ENCODE results near the gene NLRP7.
"Not testable (repeated sequence)": the region's sequence is repeated elsewhere in the genome, so short reads cannot be mapped to it uniquely, and the experiment has no call there.

Gene NLRP7

DNA sequence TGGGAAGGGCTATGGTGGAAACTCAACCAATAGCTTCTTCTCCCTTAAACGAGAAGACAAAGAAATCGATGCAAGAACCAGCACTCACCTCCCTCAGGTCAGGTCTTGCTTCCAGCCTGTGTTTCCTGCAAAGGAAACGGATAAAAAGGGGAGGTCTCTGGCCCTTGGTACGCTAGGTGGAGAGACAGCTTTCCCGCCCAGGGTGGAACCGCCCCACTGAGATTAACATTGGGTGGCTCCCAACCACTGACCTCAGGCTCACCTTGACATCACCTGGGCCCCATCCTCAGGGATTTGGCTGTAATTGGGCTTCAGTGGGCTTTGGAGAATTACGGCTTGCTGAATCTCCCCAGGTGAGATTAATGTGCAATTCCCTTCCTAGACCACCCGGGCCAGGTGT, at the start of gene NLRP7:
NLRP7 (minus strand) TSS at position 150 of the 400 bp plus-strand sequence.
- no peak for DNase-seq (ENCODE audit: low read depth in 3 of 3)

GRCh38 chr19:54995561-54995960, 48.2 kb upstream of the NLRP7 start:
- no peak for DNase-seq (ENCODE audit: low read depth in 3 of 3)

- DNase-seq (ENCODE audit: low read depth in 3 of 3), result not testable (repeated sequence)
Measured at GRCh38 chr19:54989531-54989930, 42.2 kb upstream of the NLRP7 start.

- not testable (repeated sequence) for DNase-seq (ENCODE audit: low read depth in 3 of 3)
Measured at GRCh38 chr19:54982562-54982961, 35.2 kb upstream of the NLRP7 start.

- DNase-seq (ENCODE audit: low read depth in 3 of 3), result not testable (repeated sequence)
Measured at GRCh38 chr19:54973229-54974090, 26.1 kb upstream of the NLRP7 start.

DNA sequence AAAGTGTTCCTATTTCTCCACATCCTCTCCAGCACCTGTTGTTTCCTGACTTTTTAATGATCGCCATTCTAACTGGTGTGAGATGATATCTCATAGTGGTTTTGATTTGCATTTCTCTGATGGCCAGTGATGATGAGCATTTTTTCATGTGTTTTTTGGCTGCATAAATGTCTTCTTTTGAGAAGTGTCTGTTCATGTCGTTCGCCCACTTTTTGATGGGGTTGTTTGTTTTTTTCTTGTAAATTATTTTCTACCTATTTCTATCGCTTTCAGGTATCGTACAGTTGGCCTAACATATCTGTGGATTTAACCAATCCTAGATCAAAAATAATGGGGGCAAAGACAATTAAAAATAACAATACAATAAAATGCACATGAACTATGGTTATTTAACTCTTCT, 24.1 kb upstream of the NLRP7 start:
- DNase-seq (ENCODE audit: low read depth in 3 of 3), result not testable (repeated sequence)

- no peak for DNase-seq (ENCODE audit: low read depth in 3 of 3)
Measured at GRCh38 chr19:54969647-54970046, 22.3 kb upstream of the NLRP7 start.

GRCh38 chr19:54967611-54968010, 20.3 kb upstream of the NLRP7 start:
- no peak for DNase-seq (ENCODE audit: low read depth in 3 of 3)

DNA sequence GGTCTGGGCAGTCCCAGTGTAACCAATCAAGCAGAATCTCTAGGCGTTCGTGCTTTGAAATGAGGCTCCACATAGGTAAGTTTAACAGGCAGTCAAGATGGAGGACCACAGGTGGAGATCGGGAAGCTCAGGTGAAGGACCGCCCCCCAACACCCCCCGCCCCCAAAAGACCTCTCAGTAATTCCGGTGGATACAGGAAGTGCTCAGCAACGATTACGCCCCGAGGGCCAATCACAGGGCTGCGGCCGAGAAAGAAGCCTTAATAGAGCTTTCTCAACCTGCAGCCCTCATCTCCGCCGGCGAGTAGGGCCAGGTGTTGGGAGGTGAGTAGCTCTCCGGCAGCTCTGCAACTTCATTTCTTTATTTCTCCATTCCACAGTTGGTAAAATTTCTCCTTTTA, 17.7 kb upstream of the NLRP7 start:
- DNase-seq (ENCODE audit: low read depth in 3 of 3), result not testable (repeated sequence)

DNA sequence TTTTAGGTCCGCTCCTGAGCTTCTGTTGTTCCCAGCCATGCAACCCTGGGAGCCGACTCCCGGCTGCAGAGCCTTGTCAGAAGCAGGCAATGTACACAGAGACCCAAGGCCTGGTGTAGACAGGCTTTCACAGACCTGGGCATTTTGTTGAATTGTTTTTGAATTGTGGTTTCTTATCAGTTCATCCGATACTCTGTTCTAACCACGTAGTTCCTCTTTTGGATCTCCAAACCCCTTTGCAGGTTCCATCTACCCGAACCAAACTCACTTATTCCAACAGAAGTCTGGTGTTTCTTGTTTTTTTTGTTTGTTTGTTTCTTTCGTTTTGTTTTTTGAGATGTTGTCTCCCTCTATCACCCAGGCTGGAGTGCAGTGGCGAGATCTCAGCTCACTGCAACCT, 12.5 kb upstream of the NLRP7 start:
- no peak for DNase-seq (ENCODE audit: low read depth in 3 of 3)

DNA sequence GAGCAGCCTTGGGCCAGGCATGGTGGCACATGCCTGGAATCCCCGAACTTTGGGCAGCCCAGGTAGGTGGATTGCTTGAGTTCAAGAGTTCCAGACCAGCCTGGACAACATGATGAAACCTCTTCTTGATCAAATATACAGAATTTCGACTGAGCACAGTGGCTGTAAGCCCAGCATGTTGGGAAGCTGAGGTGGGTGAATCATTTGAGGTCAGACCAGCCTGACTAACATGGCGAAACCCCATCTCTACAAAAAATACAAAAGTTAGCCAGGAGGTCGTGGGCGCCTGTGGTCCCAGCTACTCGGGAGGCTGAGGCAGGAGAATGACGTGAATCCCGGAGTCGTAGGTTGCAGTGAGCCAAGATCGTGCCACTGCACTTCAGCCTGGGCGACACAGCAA, 8.0 kb upstream of the NLRP7 start:
- no peak for DNase-seq (ENCODE audit: low read depth in 3 of 3)

DNA sequence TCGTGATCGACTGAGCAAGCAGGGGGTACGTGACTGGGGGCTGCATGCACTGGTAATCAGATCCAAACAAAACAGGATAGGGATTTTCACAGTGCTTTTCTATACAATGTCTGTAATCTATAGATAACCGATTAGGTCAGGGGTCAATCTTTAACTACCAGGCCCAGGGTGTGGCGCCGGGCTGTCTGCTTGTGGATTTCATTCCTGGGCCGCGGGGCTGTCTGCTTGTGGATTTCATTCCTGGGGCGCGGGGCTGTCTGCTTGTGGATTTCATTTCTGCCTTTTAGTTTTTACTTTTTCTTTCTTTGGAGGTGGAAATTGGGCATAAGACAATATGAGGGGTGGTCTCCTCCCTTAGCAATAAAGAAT, 6.0 kb upstream of the NLRP7 start:
- not testable (repeated sequence) for DNase-seq (ENCODE audit: low read depth in 3 of 3)

DNA sequence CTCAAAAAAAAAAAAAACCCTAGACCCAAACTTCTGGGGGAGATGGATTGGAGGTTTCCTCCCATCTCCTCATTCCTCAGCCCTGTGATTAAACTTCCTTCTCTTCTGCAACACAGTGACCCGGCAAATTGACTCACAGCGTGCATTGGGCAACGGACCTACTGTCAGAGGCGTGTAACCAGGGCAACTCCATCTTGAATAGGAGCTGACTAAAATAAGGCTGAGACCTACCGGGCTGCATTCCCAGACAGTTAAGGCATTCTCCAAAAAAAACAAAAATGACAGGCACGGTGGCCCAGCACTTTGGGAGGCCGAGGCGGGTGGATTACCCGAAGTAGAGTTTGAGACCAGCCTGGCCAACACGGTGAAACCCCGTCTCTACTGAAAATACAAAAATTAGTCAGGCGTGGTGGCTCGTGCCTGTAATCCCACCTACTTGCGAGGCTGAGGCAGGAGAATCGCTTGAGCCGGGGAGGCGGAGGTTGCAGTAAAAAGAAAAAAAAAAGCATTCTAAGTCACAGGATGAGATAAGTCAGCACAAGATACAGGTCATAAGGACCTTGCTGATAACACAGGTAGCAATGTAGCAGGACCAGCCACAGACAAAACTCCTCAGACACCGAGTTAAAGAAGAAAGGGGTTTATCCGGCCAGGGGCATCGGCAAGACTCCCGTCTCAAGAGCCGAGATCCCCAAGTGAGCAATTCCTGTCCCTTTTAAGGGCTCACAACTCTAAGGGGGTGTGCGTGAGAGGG, 5.4 kb upstream of the NLRP7 start:
- DNase-seq (ENCODE audit: low read depth in 3 of 3), result no peak

DNA sequence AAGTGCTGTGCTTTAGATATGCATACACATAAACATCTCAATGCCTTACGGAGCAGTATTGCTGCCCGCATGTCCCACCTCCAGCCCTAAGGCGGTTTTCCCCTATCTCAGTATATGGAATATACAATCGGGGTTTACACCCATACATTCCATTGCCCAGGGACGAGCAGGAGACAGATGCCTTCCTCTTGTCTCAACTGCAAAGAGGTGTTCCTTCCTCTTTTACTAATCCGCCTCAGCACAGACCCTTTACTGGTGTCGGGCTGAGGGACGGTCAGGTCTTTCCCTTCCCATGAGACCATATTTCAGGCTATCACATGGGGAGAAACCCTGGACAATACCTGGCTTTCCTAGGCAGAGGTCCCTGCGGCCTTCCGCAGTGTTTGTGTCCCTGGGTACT, 3.2 kb upstream of the NLRP7 start:
- not testable (repeated sequence) for DNase-seq (ENCODE audit: low read depth in 3 of 3)

DNA sequence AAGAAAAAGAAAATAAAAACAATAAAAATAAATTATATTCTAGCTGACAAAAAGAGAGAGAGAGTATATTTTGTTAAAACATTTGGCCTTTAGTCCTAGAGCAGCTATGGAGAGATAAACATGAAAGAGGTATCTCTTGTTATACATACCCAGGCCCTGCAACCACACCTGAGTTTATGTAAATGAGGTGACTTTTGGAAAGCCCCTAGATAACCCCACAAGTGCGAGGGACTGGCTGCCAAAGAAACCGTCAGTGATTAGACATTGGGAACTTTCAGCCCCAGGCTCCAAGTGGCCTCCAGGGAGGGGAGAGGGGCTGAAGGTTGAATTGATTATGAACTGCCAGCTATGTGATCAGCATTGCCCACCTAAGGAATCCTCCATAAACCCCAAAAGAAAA, 2.1 kb upstream of the NLRP7 start:
- DNase-seq (ENCODE audit: low read depth in 3 of 3), result no peak

DNA sequence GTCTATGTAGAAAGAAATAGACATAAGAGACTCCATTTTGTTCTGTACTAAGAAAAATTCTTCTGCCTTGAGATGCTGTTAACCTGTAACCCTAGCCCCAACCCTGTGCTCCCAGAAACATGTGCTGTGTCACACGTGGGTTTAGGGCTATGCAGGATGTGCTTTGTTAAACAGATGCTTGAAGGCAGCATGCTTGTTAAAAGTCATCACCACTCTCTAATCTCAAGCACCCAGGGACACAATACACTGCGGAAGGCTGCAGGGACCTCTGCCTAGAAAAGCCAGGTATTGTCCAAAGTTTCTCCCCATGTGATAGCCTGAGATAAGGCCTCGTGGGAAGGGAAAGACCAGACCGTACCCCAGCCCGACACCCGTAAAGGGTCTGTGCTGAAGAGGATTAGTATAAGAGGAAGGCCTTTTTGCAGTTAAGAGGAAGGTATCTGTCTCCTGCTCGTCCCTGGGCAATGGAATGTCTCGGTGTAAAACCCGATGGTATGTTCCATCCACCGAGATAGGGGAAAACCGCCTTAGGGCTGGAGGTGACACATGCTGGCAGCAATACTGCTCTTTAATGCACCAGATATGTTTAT, 3.5 kb downstream of the NLRP7 start:
- not testable (repeated sequence) for DNase-seq (ENCODE audit: low read depth in 3 of 3)

DNA sequence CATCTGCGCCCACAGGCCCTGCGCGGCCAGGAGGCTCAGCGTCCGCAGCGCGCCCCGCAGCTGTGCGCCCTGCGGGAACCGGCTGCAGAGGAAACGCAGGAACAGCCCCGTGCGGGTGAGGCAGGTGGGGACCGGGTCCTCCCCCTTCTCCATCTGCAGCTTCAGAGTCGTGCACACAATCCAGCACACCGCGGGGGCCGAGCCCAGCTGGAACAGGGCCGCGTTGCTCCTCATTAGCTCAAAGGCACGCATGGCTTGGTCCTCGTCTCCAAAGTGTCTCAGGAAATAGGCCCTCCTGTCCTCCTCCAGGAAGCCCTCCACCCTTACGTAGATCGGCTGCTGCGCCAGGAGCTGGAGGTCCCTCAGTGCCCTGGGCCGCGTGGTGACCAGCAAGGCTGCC, 7.8 kb downstream of the NLRP7 start:
- not testable (repeated sequence) for DNase-seq (ENCODE audit: low read depth in 3 of 3)

- no peak for DNase-seq (ENCODE audit: low read depth in 3 of 3)
Measured at GRCh38 chr19:54938906-54939305, 8.4 kb downstream of the NLRP7 start.

DNA sequence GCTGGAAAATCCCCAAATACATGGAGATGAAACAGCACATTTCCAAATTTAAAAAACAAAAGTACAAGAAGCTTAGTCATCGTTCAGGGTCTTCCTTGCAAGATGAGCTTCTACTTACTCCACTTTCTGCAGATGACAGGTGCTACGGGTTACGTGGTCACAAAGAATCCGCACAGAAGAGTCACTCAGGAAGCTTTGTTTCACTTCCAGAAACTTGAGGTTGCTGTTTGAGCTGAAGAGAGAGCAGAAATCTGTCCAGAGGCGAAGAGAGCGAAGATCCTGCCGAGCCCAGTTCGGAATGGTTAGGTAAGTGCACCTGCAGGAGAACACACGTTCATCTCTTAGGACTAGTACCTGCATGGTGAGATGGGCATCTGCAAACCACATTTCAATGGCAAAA, 9.4 kb downstream of the NLRP7 start:
- DNase-seq (ENCODE audit: low read depth in 3 of 3), result no peak

GRCh38 chr19:54928299-54928698, 19.0 kb downstream of the NLRP7 start:
- DNase-seq (ENCODE audit: low read depth in 3 of 3), result no peak

DNA sequence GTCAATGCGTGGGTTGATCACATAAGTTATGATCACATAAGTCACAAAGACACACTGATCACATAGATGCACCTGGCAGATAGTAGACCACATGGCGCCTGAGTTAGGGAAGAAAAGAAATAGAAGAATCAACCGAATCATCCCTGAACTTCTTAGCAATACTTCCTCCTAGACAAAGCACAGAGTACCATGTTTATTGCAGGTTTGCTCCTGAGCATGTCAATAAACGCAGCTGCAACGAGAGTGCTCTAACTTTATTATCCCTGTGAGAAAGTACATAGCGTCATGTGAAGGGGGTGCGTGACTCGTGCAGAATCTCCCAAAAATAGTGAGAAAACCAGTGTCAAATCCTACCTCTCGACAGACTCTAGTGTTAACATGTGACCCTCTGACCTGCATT, 24.1 kb downstream of the NLRP7 start:
- DNase-seq (ENCODE audit: low read depth in 3 of 3), result no peak

- DNase-seq (ENCODE audit: low read depth in 3 of 3), result no peak
Measured at GRCh38 chr19:54921082-54921481, 26.2 kb downstream of the NLRP7 start.
